Measurements from ENCODE around the gene MEGF9. TPM values are rescaled to one million over a fixed set of nuclear protein-coding genes. Genes with fewer than 3 reads are reported as not detected.

The MEGF9 gene
- total and polyA plus RNA-seq, 4 donors: 15.5 to 27.4 (median 19.3) TPM

GRCh38 chr9:120713257-120714087 lies 798 bp downstream of the MEGF9 start:
- no peaks in the 10 kb centered on the region for H3K9me3 ChIP-seq (ENCODE audit: control insufficient read depth in 4 of 4, low read length in 3 of 4)
- H3K4me3 ChIP-seq (ENCODE audit: low read depth in 1 of 3, low read length in 3 of 3): peak overlapping the region; percentile 79 to 91 (median 85)
- no peak for DNase-seq (ENCODE audit: low spot score)
- TF ChIP-seq HNF4A (conservative IDR thresholded peaks at IDR 0.05): no peak
- no peak for TF ChIP-seq ZBTB33 (IDR thresholded peaks at IDR 0.05)
- TF ChIP-seq ATF3 (IDR thresholded peaks at IDR 0.05): no peak
- TF ChIP-seq CTCF (IDR thresholded peaks at IDR 0.05; ENCODE audit: low read depth, low read length, missing input control): peak; percentile 30
- no peak for TF ChIP-seq NR2F2 (IDR thresholded peaks at IDR 0.05)
- peak in 1 of 2 donors; percentile 4 for TF ChIP-seq RXRA (IDR thresholded peaks at IDR 0.05)
- TF ChIP-seq YY1 (IDR thresholded peaks at IDR 0.05): no peak
- TF ChIP-seq HNF4G (IDR thresholded peaks at IDR 0.05): no peak
- peak in 1 of 2 donors; percentile 8 for TF ChIP-seq RAD21 (IDR thresholded peaks at IDR 0.05)
- TF ChIP-seq REST (IDR thresholded peaks at IDR 0.05): no peak
- H3K9ac ChIP-seq (ENCODE audit: low read depth in 1 of 2, low read length in 2 of 2): peak overlapping the region; percentile 80 to 95
- under 1% methylated on average over 50 of the region's 50 CpGs for WGBS
- no peaks in the 10 kb centered on the region for H3K27me3 ChIP-seq (ENCODE audit: control insufficient read depth in 4 of 4, insufficient read depth in 4 of 4, low read length in 3 of 4)
- H3K36me3 ChIP-seq (ENCODE audit: control insufficient read depth in 4 of 4, insufficient read depth in 3 of 4, low read depth in 1 of 4, low read length in 3 of 4): no peaks in the 10 kb centered on the region
- peaks cover 10 to 62% (median 27%) of the 10 kb centered on the region in 4 donors for H3K4me1 ChIP-seq (ENCODE audit: control insufficient read depth in 4 of 4, insufficient read depth in 4 of 4, low read length in 3 of 4)
- H3K27ac ChIP-seq (ENCODE audit: low read depth in 1 of 2, low read length in 2 of 2): peak overlapping the region; percentile 86 to 87

- Histone ChIP-seq H3K4me1 (ENCODE audit: control insufficient read depth in 4 of 4, insufficient read depth in 4 of 4, low read length in 3 of 4) (peaks cover 14 to 67% (median 32%) of the 10 kb centered on the region in 4 donors), H3K36me3 (ENCODE audit: control insufficient read depth in 4 of 4, insufficient read depth in 3 of 4, low read depth in 1 of 4, low read length in 3 of 4) (no peaks in the 10 kb centered on the region), H3K27me3 (ENCODE audit: control insufficient read depth in 4 of 4, insufficient read depth in 4 of 4, low read length in 3 of 4) (no peaks in the 10 kb centered on the region), H3K9me3 (ENCODE audit: control insufficient read depth in 4 of 4, low read length in 3 of 4) (no peaks in the 10 kb centered on the region), H3K27ac (ENCODE audit: low read depth in 1 of 2, low read length in 2 of 2) (peak overlapping the region; percentile 86 to 87), H3K4me3 (ENCODE audit: low read depth in 1 of 3, low read length in 3 of 3) (peak overlapping the region; percentile 79 to 91 (median 85)), H3K9ac (ENCODE audit: low read depth in 1 of 2, low read length in 2 of 2) (peak overlapping the region; percentile 80 to 95)
- TF ChIP-seq SP1 (IDR thresholded peaks at IDR 0.05) (no peak), HNF4A (conservative IDR thresholded peaks at IDR 0.05) (peak; percentile 58 to 64), RXRA (IDR thresholded peaks at IDR 0.05) (no peak), REST (IDR thresholded peaks at IDR 0.05) (no peak)
- no peak for DNase-seq (ENCODE audit: low spot score)
- 10% methylated on average over 4 of the region's 4 CpGs for WGBS
These were observed 1.7 kb downstream of the MEGF9 start for GRCh38 chr9:120712539-120713031.
